Mesothelial cell of epicardium (in vitro differentiated cells): ENCODE data around the gene MVK. TPM values are rescaled to one million over a fixed set of nuclear protein-coding genes. Genes with fewer than 3 reads are reported as not detected.
A peak's percentile ranks its signal among the peaks of the same experiment; 100 is the strongest.

Experiments
- DNase-seq, 2 experiments: peaks; one replicate each; pipeline ENCODE4 v3.0.0; 2021; ENCODE audit warnings: low spot score in 2 of 2; ENCODE audit not compliant: unreplicated experiment in 2 of 2
- H3K27ac Mint-ChIP-seq: 2 replicates; pipeline ENCODE4 v1.8.0; 2021; ENCODE audit warnings: mixed read lengths
- H3K27me3 Mint-ChIP-seq: 2 replicates; pipeline ENCODE4 v1.8.0; 2021; ENCODE audit warnings: low read depth, mixed read lengths
- H3K36me3 Mint-ChIP-seq: 2 replicates; pipeline ENCODE4 v1.8.0; 2021; ENCODE audit warnings: mixed read lengths
- H3K4me1 Mint-ChIP-seq: 2 replicates; pipeline ENCODE4 v1.8.0; 2021; ENCODE audit warnings: mixed read lengths
- H3K4me3 Mint-ChIP-seq: 2 replicates; pipeline ENCODE4 v1.8.0; 2021; ENCODE audit warnings: mild to moderate bottlenecking, moderate library complexity, mixed read lengths
- H3K9me3 Mint-ChIP-seq: 2 replicates; pipeline ENCODE4 v1.8.0; 2021; ENCODE audit warnings: mixed read lengths
- CTCF ChIP-seq: fragments of 200-600 bp; sonication (generic); IDR thresholded peaks from one replicate; pipeline ENCODE4 v1.5.0; 2021; ENCODE audit warnings: antibody characterized with exemption; ENCODE audit not compliant: unreplicated experiment
- total RNA-seq: library from RNA; stranded (reverse); gene quantifications from 3 replicates; pipeline ENCODE4 v1.2.1, GENCODE V29; 2021

MVK gene
- total RNA-seq, 1 donor from 2014 or later = 18.0 TPM

- H3K9me3 Mint-ChIP-seq = no peaks in the 10 kb centered on the region
- H3K27me3 Mint-ChIP-seq = no peaks in the 10 kb centered on the region
- H3K4me1 Mint-ChIP-seq = peaks cover 8% of the 10 kb centered on the region
- no peak overlapping the region for H3K27ac Mint-ChIP-seq
- no peak overlapping the region for H3K4me3 Mint-ChIP-seq
- no peaks in the 10 kb centered on the region for H3K36me3 Mint-ChIP-seq
- TF ChIP-seq CTCF = no peak
- DNase-seq = no peak
Measured at GRCh38 chr12:109595321-109595902, 21.8 kb downstream of the MVK start.

GRCh38 chr12:109596418-109597244, 23.0 kb downstream of the MVK start:
- TF ChIP-seq CTCF = no peak
- peaks cover 8% of the 10 kb centered on the region for H3K4me1 Mint-ChIP-seq
- DNase-seq = no peak
- H3K4me3 Mint-ChIP-seq = no peak overlapping the region
- H3K27me3 Mint-ChIP-seq = no peaks in the 10 kb centered on the region
- H3K36me3 Mint-ChIP-seq = no peaks in the 10 kb centered on the region
- H3K9me3 Mint-ChIP-seq = no peaks in the 10 kb centered on the region
- H3K27ac Mint-ChIP-seq = no peak overlapping the region

- DNase-seq = no peak
- H3K4me3 Mint-ChIP-seq = no peak overlapping the region
- H3K4me1 Mint-ChIP-seq = peaks cover 8% of the 10 kb centered on the region
- H3K27ac Mint-ChIP-seq = no peak overlapping the region
- no peak for TF ChIP-seq CTCF
- H3K36me3 Mint-ChIP-seq = no peaks in the 10 kb centered on the region
- H3K9me3 Mint-ChIP-seq = no peaks in the 10 kb centered on the region
- H3K27me3 Mint-ChIP-seq = no peaks in the 10 kb centered on the region
Measured at GRCh38 chr12:109597414-109597794, 23.8 kb downstream of the MVK start.

DNA sequence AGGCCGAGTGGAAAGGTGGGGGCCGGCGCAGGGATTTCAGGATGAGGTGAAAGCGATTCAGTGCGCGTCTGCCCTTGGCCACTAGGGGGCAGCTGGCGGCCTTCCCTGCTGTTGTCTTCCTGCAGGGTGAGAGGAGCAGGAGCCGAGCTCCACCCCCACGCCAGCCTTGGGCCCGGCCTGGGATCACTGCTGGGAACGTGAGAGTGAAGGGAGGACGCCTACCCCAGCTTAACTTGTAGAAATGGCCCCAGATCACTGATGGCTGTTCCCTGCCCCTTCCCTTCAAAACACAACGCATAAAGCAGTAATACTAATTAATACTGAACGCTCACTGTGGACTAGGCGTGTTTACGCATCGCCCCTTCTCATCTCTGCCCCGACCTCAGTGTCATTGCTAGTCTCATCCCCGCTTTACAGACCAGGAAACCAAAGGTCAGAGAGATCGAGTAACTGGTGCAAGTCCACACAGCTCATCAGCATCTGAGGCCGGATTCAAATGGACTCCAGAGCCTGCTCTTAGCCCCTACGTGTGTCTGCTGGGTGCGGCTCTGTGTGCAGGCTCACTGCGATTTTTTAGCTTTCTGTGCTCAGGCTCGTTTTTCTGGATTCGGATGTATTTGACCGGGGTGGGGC, 24.3 kb downstream of the MVK start:
- H3K4me1 Mint-ChIP-seq = peaks cover 8% of the 10 kb centered on the region
- no peak overlapping the region for H3K4me3 Mint-ChIP-seq
- peak; percentile 73 to 92 for DNase-seq
- H3K27me3 Mint-ChIP-seq = no peaks in the 10 kb centered on the region
- H3K36me3 Mint-ChIP-seq = no peaks in the 10 kb centered on the region
- no peak overlapping the region for H3K27ac Mint-ChIP-seq
- H3K9me3 Mint-ChIP-seq = no peaks in the 10 kb centered on the region
- TF ChIP-seq CTCF = peak; percentile 98

GRCh38 chr12:109598428-109598854, 24.8 kb downstream of the MVK start:
- no peak for TF ChIP-seq CTCF
- H3K4me3 Mint-ChIP-seq = no peak overlapping the region
- no peak overlapping the region for H3K27ac Mint-ChIP-seq
- H3K4me1 Mint-ChIP-seq = peaks cover 8% of the 10 kb centered on the region
- H3K27me3 Mint-ChIP-seq = no peaks in the 10 kb centered on the region
- no peak for DNase-seq
- H3K9me3 Mint-ChIP-seq = no peaks in the 10 kb centered on the region
- no peaks in the 10 kb centered on the region for H3K36me3 Mint-ChIP-seq
